HG03064 (cell line): Measurements from ENCODE around the gene ACOT12.

Source experiments
- ATAC-seq: cut with Tn5 transposase; IDR thresholded peaks from one replicate; pipeline ENCODE4 v1.9.1; 2021; ENCODE audit warnings: low read depth; ENCODE audit not compliant: unreplicated experiment

Gene ACOT12

DNA sequence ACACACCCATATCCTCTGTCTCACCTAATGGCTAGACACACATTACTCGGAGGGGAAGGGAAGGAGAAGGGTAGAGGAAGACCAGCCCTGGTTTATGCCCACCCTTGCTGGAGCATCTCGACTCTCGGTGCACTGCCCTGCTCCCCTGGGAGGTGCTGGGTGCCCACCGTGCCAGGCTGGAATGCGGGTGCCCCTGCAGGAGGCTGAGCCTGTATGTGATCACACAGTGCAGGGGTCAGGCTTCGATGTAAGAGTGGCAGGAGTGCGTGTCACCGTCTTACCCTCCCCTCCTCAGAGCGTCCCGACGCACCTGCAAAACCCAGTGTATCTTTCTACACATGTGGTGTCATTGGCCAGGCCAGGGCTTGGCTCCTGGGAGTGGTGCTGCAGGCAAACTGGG is 7.3 kb upstream of the ACOT12 start:
- ATAC-seq, result no peak

DNA sequence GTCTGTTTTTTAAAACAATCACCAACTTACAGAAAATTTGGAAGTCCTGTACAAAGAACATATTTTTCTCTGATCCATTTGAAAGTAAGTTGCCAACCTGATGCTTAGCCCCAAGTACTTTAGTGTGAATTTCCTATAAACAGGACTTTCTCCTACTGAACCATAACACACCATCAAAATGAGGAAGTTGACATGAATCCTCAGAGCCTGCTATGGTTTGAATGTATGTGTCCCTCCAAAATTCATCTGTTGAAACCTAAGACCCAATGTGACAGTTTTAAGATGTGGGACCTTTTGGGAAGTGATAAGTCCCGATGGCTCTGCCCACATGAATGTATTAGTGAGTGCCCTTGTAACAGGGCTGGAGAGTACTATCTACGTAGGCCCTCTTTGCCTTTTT is 6.4 kb upstream of the ACOT12 start:
- ATAC-seq, result no peak

DNA sequence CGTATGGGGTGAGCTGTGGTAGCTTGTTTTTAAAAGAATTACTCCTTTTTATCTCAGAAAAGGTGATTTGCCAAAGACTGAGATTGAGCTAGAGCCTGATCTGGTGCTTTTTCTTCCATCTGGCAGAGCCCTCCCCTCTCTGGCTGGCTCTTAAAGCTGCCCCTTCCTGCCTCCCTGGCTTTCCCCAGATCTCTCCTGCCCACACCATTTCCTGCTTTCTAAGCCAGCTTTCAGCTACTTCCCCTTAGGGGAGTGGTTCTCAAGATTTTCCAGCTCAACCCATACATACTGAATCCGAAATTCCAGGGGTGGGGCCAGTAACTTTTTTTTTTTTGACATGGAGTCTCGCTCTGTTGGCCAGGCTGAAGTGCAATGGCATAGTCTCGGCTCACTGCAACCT is 4.8 kb upstream of the ACOT12 start:
- no peak for ATAC-seq

DNA sequence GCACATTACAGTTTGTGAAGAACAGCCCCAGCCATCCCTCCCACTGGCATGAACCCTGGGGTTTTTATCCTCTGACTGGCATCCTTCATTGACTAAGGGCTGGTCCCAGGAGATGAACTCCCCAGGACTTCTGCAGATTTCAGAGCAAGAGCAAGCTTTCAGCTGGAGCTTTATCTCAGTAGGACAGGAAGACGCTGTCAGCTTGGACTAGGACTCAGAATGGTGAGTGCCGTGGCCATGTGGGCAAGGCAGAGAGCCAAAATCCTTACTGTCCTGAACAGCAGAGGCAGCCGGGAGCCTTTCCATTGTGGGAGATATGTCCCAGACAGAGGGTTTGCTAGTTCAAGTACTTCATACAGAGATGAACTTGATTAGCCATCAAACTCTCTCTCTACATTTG is 3.2 kb upstream of the ACOT12 start:
- no peak for ATAC-seq

DNA sequence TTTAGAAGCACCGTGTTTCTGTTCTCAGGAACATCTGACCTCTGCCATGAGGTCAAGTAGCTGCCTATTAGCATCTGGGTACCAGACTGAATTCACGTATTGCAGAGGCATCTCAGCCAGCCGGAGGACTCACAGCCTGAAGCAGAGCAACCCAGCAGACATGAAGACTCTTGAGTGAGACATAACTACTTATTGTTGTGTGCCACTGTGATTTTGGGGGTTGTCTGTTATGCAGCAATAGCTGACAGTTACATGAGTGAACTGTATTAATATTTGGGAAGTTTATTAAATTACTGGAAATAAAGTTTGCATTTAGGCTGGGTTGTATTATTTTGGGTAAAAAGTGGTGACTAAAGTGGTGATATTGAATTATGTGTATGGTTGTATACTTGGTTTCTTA is 1.3 kb upstream of the ACOT12 start:
- no peak for ATAC-seq

DNA sequence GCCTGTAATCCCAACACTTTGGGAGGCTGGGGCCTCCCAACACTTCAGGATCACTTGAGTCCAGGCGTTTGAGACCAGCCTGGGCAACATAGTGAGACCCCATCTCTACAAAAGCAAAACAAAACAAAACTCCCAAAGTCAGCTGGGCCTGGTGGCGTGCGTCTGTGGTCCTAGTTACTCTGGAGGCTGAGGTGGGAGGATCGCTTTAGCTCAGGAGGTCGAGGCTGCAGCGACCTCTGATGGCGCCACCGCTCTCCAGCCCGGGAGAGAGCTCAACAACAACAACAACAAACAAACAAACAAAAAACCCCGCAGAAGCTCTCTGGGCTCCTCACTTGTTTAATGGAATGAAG is 528 bp downstream of the ACOT12 start:
- ATAC-seq, result no peak

DNA sequence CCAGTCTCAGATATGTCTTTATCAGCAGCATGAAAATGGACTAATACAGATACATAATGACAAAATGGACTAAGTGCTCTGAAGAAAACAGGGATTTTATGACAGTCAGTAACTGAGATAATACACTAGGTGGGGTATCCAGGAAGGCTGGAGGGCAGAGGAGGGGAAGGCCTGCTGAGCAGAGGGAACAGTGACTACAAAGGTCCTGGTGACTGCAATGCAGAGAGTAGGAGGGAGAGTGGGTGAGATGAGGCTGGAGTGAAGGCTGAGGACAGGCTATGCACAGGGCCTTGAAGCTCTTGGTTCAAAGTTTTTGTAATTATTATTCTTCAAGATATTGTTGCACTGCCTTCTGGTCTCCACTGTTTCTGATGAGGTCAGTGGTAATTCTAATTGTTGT is 4.9 kb downstream of the ACOT12 start:
- no peak for ATAC-seq

DNA sequence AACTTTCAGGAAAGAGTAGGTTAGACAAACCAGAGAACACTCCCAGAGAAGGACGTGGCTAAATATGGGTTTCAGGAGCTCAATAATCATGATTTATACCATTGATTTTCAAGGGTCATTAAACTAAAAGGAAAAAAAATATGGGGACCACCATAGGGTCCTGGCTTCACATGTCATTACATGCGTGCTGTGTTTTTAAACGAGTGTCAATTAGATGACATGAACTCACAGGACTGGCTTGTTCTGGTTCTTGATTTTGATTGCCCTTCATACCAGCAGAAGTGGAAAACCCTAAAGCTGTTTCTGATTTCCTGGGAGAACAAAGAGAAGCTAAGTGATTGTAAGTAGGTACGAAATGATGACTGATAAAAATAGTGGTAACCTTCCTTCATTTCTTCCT is 5.8 kb downstream of the ACOT12 start:
- ATAC-seq, result no peak

DNA sequence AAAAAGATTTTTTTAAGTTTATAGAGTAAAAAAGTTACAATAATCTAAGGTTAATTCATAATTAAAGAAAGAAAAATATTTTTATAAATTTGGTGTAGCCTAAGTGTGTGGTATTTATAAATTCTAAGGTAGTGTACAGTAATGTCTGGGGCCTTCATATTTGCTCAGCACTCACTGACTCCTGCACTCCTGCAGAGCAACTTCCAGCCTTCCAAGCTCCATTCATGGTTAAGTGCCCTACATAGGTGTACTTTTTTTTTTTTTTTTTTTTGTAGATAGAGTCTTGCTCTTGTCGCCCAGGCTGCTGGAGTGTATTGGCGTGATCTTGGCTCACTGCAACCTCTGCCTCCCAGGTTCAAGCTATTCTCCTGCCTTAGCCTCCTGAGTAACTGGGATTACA is 10.1 kb downstream of the ACOT12 start:
- no peak for ATAC-seq

DNA sequence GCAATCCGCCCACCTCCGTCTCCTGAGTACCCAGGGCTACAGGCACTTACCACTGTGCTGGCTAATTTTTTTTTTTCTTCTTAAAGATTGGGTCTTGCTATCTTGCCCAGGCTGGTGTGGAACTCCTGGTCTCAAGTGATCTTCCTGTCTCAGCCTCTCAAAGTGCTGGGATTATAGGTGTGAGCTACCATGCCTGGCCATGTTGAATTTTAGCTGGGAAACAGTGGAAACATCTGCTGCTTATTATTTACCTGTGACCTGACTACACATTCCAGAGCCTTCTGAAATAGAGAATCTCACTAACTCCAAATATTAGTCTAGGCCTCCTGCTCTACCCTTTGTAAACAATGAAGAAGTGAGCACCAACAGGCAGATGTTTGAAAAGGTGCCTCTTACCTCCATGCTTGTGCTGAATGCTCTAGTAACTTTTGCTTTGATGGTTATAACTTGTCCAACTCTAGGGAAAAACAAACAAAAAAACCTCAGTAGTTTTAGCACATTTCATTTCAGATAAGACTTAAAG is 22.5 kb downstream of the ACOT12 start:
- no peak for ATAC-seq

DNA sequence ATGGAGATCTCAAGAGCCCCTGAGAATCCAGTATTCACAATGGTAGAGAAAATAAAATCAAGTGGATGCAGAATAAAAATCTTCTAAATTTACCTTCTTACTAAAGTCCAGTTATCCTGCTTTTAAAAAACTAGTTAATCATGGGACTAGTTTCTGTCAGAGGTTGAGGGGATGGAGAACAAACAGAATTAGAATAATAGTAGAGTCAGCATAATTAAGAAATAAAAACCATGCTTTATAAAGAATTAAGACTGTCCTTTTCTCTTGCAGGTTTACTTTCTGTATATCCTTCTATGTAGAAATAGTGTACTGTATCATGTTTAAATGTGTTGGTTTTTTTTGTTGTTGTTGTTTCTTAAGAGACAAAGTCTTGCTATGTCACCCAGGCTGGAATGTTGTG is 23.0 kb downstream of the ACOT12 start:
- no peak for ATAC-seq

DNA sequence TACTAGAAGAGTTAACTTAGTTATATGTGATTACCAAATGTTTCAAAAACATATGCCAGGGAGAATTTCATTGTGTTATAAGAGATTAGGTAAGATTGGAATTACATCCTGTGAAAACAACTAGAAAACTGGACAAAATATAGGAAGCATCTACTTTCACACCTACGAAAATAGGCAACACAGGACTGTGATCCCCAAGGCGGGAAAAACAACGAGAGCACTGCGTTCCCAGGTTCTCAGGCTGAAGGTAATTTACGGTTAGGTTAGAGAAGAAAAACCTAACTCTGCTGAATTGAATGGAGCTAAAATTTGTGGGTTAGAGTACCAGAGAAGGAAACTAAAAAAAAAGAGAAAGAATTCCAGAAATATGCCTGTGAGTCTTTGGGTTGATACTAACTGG is 28.4 kb downstream of the ACOT12 start:
- no peak for ATAC-seq

DNA sequence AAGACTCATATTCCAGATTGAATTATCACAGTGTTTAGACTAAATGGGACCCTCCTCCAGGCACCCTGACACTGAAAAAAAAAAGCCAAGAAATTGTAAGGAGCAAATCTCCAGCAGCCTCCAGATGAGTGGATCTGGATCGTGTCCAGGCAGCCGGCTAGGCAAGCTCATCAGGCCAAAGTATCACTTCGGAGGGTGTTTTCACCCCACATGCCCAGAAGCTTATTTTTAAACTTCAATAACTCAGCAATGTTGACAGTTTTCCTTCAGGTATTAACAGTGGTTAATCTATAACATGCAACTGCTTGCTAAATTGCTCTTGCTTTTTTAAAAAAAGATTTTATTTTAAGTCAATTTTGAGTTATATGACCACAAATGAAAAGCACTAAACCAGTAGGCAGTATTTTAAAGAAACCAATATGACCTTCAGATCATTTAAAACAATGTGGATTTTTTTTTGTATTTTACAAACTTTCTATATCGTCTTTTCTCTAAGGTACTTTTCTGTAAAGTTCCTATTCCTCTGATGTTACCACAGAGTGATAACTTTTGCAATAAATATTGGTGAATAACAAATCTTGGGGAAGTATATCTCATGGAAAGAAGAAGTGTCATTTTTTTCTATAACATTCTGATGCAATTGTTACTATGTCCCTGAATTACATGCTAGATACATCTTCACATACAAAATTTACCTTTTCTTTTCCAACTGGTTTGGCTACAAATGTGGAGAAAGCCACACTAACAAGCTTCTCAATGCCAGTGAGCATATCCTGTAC is 30.7 kb downstream of the ACOT12 start:
- ATAC-seq, result no peak

DNA sequence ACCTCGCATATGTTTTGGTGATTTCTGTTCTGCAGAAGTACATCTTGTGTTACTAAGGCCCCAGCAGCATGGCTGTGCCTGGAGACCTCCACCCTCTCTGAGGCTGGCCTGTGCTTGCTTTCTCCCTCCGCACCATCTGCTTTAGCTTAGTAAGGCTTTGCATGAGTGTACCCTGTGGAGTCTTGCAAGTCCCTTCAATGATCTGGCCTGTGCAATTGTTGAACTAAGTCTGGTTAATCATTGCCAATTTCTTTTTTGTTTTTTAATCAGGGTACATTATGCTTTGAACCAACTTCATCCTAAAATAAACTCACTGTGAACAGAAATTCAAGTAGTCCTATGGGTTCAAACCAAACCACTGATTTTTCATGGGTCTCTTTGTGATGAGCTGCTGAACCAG is 32.3 kb downstream of the ACOT12 start:
- ATAC-seq, result no peak

DNA sequence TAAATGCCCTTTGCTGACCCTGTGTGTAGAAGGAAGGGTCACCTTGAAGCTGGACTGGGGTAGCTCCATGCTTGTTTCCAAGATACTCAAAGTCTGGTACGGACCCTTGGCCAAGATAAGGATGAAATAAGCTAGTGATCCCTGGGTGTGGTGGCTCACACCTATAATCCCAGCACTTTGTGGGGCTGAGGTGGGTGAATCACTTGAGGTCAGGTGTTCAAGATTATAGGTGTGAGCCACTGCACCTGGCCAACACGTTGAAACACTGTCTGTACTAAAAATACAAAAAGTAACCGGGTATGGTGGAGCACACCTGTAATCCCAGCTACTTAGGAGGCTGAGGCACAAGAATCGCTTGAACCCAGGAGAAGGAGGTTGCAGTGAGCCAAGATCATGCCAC is 33.3 kb downstream of the ACOT12 start:
- no peak for ATAC-seq

DNA sequence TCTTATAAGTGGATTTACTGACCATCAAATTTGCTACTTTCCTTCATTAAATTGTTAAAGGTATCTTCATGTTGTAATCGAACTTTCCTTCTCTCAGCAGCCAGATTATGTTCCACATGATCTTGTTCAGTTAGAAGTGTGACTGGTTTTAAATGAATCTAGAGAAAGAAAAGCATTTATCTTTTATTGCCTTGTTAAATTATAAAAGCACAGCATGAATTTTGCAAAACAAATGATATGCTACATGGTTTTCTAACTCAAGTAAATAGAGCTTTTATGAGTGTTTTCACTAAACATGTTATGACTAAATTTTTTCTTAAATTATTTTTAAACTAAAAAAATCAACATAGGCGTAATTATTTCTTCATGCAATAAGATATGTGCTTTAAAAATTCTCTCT is 34.1 kb downstream of the ACOT12 start:
- ATAC-seq, result no peak

DNA sequence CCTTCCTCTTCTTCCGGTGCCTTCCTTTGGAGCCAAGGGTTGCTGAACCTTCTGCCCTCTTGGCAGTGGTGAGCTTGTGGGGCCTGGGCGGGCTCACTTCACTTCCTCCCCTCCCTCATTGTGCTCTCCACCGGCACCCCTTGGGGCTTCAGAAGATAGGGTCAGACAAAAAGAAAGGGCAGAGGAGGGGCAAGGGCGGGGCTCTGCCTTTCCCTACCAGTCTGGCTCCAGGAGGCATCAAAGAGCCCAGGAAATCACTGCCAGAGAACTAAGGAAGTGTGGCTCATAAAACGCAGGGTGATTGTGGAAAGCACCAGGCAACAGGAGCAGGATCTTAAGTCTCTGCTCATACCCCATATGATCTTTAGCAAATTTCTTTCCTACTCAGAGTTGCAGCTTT is 34.8 kb downstream of the ACOT12 start:
- no peak for ATAC-seq

DNA sequence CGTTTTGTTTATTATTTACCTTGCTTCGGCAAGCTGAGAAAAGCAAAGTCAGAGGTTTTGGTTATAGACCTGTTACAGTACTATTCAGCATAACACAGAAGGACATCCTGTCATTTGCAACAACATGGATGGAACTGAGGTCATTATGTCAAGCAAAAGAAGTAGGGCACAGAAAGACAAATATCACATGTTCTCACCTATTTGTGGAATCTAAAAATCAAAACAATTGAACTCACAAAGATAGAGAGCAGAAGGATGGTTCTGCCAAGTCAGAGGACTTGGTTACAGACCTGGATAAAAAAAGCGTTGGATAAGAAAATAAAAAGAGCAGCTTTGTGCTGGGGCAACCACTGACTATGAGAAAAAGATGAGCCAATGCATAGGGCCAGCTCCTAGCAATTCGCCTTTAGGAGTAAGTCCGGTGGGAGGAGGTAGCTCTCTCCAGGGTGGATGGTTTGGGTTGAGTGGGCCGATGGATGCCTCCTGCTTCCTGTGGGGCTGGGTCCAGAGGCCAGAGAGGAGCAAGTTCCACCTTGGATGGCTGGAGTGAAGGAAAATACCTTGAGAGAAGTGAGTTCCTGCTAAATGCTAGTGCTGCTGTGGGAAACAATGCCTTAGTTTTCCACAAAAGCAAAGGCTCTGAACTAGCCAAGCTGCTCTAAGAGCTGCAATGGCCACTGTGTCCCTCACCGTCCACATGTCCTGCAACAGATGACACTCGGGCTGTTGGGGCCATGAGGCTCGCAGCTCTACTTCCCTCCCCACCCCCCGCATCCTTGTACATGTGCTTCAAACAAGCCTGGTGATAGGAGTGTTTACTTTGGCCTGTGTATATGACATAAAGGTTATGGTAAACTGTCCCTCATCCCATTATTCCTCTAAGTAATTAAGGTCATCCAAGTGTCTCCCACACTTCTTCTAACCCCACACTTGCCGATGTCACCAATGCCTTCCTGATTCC is 38.4 kb downstream of the ACOT12 start:
- no peak for ATAC-seq

DNA sequence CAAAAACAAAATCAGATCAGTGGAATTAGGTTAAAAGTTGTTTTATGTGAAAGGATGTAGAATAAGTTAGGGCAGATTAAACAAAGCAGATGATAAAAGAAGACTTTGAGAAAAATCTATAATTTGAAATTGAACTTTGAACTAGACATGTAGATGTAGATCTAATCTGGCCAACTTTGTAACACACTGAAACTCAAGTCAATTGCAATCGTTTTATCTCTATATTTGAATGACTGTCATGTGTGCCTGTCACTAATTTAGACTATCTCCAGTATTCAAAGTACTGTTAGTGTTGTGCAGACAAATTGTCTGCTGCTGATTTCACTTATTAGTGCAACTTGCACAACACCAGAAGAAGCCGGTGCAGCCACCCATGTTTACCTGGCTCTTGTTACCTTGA is 39.8 kb downstream of the ACOT12 start:
- ATAC-seq, result no peak

DNA sequence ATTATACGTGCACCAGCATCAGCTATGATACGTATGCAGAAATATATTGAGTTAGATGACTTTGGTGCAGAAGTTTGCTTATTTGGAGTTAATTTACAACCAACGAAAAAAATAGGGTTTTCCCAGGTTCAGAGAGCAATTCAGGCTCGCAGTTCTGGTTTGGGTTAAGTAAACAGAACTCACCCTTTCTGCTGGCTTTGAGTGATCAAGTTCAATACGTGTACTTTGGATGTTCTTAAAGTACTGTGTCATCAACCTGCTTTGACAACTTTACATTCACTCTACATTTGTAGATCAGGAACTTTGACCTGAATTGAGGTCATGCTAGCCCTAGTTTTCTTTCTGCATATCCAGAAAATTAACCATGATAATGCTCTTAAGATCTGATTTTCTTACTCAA is 40.7 kb downstream of the ACOT12 start:
- ATAC-seq, result no peak

DNA sequence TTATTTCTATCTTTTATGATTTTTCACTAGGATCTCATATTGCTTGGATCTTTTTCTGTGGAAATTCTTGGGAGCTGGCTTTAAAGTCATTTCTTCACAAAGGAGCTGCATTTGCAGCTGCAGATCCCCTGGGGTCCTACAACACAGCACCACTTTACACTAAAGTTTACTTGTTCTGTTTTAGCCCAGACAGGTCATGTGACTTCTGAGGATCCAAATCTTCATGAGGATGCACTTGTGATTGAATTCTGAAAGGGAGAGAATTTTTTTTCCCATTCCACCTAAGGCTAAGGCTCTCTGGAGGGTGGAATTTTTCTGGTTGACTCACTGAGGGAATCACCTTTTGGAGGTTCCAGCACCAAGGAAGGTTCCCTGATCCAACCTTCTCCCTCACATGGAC is 43.4 kb downstream of the ACOT12 start:
- no peak for ATAC-seq

DNA sequence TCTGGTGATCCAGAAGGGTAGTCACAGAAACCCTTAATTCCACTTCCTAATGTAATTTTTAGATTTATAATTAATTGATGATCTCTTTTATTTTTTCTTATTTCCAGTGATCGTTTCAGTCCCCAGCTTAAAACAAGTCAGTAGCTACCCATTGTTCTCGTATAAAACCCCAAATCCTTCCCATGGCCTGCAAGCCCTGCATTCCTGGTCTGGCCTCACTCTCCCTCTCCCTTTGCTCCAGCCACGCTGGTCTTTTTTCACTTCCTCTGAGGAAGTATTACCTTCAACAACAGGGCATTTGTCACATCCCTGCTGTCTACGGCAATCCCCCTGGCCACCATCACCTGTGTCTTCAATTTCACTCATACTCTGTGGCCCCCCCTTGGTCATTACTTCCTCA is 44.8 kb downstream of the ACOT12 start:
- ATAC-seq, result no peak
